Trophoblast cell (in vitro differentiated cells and primary cell): Measurements from ENCODE around the gene PLCH2.
"Not testable (repeated sequence)": the region's sequence is repeated elsewhere in the genome, so short reads cannot be mapped to it uniquely, and the experiment has no call there.

ENCODE experiments used
- DNase-seq, 2 donors: peaks; one replicate each; pipeline ENCODE4 v3.0.0-alpha.2; 2016
- H2AFZ ChIP-seq: 2 replicates; pipeline ENCODE4 v1.6.1; 2013; ENCODE audit warnings: low read length, moderate library complexity, mild to moderate bottlenecking; ENCODE audit not compliant: insufficient read depth, poor library complexity
- H2AK5ac ChIP-seq: 2 replicates; pipeline ENCODE4 v1.6.1; 2013; ENCODE audit warnings: mild to moderate bottlenecking, low read length
- H2BK120ac ChIP-seq: 2 replicates; pipeline ENCODE4 v1.6.1; 2013; ENCODE audit warnings: low read length, mild to moderate bottlenecking, moderate library complexity; ENCODE audit not compliant: insufficient read depth, poor library complexity
- H2BK12ac ChIP-seq: 2 replicates; pipeline ENCODE4 v1.6.1; 2013; ENCODE audit warnings: mild to moderate bottlenecking, low read length, moderate library complexity
- H2BK5ac ChIP-seq: 2 replicates; pipeline ENCODE4 v1.6.1; 2013; ENCODE audit warnings: low read length, low read depth, moderate library complexity, mild to moderate bottlenecking; ENCODE audit not compliant: poor library complexity
- H3K14ac ChIP-seq: 2 replicates; pipeline ENCODE4 v1.6.1; 2013; ENCODE audit warnings: mild to moderate bottlenecking, low read length
- H3K18ac ChIP-seq: 2 replicates; pipeline ENCODE4 v1.6.1; 2013; ENCODE audit warnings: mild to moderate bottlenecking, low read length
- H3K23ac ChIP-seq: 2 replicates; pipeline ENCODE4 v1.6.1; 2013; ENCODE audit warnings: low read length
- H3K27ac ChIP-seq: 2 replicates; pipeline ENCODE4 v1.5.1; 2013; ENCODE audit warnings: low read depth, mild to moderate bottlenecking, inconsistent platforms, low read length, moderate library complexity
- H3K27me3 ChIP-seq: 2 replicates; pipeline ENCODE4 v1.6.1; 2013; ENCODE audit warnings: inconsistent platforms, mild to moderate bottlenecking, low read length, moderate library complexity; ENCODE audit not compliant: insufficient read depth
- H3K36me3 ChIP-seq, 2 experiments: 1 replicate in 1 of 2; 2 replicates in 1 of 2; pipeline ENCODE4 v1.6.1; 2013; ENCODE audit warnings: low read length in 2 of 2, mild to moderate bottlenecking in 2 of 2, moderate library complexity in 1 of 2; ENCODE audit not compliant: insufficient read depth in 2 of 2, control insufficient read depth in 1 of 2
- H3K4ac ChIP-seq: 2 replicates; pipeline ENCODE4 v1.6.1; 2013; ENCODE audit warnings: low read depth, mild to moderate bottlenecking, low read length, moderate library complexity
- H3K4me1 ChIP-seq, 2 experiments: 1 replicate in 1 of 2; 2 replicates in 1 of 2; pipeline ENCODE4 v1.6.1; 2013; ENCODE audit warnings: low read length in 2 of 2, mild to moderate bottlenecking in 2 of 2, moderate library complexity in 1 of 2; ENCODE audit not compliant: insufficient read depth in 2 of 2, control insufficient read depth in 1 of 2
- H3K4me2 ChIP-seq: 2 replicates; pipeline ENCODE4 v1.6.1; 2013; ENCODE audit warnings: inconsistent platforms, mild to moderate bottlenecking, low read length, moderate library complexity
- H3K4me3 ChIP-seq: 2 replicates; pipeline ENCODE4 v1.5.1; 2013; ENCODE audit warnings: mild to moderate bottlenecking, low read depth, low read length, inconsistent platforms
- H3K79me1 ChIP-seq: one replicate; pipeline ENCODE4 v1.6.1; 2013; ENCODE audit warnings: low read length
- H3K79me2 ChIP-seq: 2 replicates; pipeline ENCODE4 v1.6.1; 2013; ENCODE audit warnings: low read length, mild to moderate bottlenecking; ENCODE audit not compliant: control insufficient read depth, insufficient read depth, poor library complexity
- H3K9ac ChIP-seq: 2 replicates; pipeline ENCODE4 v1.6.1; 2013; ENCODE audit warnings: mild to moderate bottlenecking, low read length
- H3K9me3 ChIP-seq: 2 replicates; pipeline ENCODE4 v1.6.1; 2013; ENCODE audit warnings: low read depth, mild to moderate bottlenecking, control low read depth, inconsistent platforms, low read length; ENCODE audit not compliant: insufficient read depth
- H4K12ac ChIP-seq: 2 replicates; pipeline ENCODE4 v1.6.1; 2013; ENCODE audit warnings: low read depth, mild to moderate bottlenecking, low read length, moderate library complexity
- H4K8ac ChIP-seq: 2 replicates; pipeline ENCODE4 v1.6.1; 2013; ENCODE audit warnings: low read depth, mild to moderate bottlenecking, low read length, moderate library complexity
- H4K91ac ChIP-seq: one replicate; pipeline ENCODE4 v1.6.1; 2013; ENCODE audit warnings: low read depth, mild to moderate bottlenecking, low read length, moderate library complexity
- WGBS: extraction: QIAGEN DNeasy Blood & Tissue Kit; methylation state at CpG from one replicate; pipeline ENCODE4 v1.1.7; 2013; ENCODE audit warnings: missing lambda C conversion rate; ENCODE audit not compliant: insufficient read length, insufficient coverage; ENCODE audit errors: extremely low coverage; 5-methylcytosine and 5-hydroxymethylcytosine counted together

PLCH2 gene

DNA sequence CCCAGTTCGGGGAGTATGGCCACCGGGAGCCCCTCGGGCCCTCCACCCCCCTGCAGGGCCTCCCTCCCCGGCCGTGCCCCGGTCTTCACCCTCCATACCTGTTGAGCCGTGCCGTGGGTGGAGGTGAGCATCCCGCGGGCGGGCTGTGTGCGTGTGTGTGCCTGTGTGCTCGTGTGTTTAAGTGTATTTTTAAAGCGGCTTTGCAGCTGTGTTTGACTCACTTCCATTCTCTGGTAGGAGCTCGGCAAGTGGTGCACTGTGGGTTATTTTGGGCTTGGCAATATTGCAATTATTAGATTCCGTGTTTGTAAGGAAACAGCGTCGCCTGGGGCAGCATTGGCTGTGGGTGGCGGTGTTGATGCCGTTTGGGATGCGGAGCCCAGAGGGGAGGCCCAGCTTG is 20.3 kb upstream of the PLCH2 start:
- H2BK5ac ChIP-seq, result no peak overlapping the region
- H4K91ac ChIP-seq, result no peak overlapping the region
- H3K4me3 ChIP-seq, result no peak overlapping the region
- DNase-seq, result no peak
- H2AFZ ChIP-seq, result no peak overlapping the region
- no peak overlapping the region for H2BK120ac ChIP-seq
- H4K12ac ChIP-seq, result no peak overlapping the region
- H3K18ac ChIP-seq, result no peak overlapping the region
- no peaks in the 10 kb centered on the region for H3K79me1 ChIP-seq
- H3K4me2 ChIP-seq, result no peak overlapping the region
- H3K36me3 ChIP-seq, result no peaks in the 10 kb centered on the region
- no peak overlapping the region for H3K14ac ChIP-seq
- no peak overlapping the region for H3K27ac ChIP-seq
- H4K8ac ChIP-seq, result no peak overlapping the region
- H2AK5ac ChIP-seq, result no peak overlapping the region
- peaks cover 7 to 10% of the 10 kb centered on the region in 2 experiments for H3K4me1 ChIP-seq
- no CpG with 5 or more reads among the region's 21 CpGs for WGBS
- H2BK12ac ChIP-seq, result no peak overlapping the region
- no peak overlapping the region for H3K23ac ChIP-seq
- no peaks in the 10 kb centered on the region for H3K79me2 ChIP-seq
- H3K9ac ChIP-seq, result no peak overlapping the region
- H3K9me3 ChIP-seq, result no peaks in the 10 kb centered on the region
- H3K4ac ChIP-seq, result no peak overlapping the region
- no peaks in the 10 kb centered on the region for H3K27me3 ChIP-seq

DNA sequence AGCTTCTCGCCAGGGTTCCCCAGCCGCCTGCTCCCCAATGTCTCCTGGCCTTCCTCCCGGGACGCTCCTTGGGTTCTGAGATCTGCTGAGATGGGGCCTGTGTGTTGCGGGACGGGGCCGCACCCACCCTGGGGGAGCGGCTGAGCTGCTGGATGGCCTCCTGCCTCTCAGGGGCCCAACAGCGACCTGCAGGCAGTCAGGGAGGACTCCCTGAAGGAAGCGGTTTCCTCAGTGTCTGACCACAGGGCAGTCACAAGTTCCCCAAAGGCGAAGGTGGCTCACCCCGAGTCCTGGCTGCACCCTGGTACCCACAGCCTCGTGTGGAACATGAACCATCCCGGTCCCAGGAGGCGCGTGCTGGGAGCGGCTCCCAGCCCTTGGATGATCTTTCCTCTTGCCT is 18.6 kb upstream of the PLCH2 start:
- Histone ChIP-seq H4K91ac (no peak overlapping the region), H3K4me3 (no peak overlapping the region), H4K12ac (no peak overlapping the region), H3K27ac (no peak overlapping the region), H2BK12ac (no peak overlapping the region), H3K79me1 (no peaks in the 10 kb centered on the region), H3K23ac (no peak overlapping the region), H3K27me3 (no peaks in the 10 kb centered on the region), H2AK5ac (no peak overlapping the region), H3K36me3 (no peaks in the 10 kb centered on the region), H3K4me2 (no peak overlapping the region), H3K79me2 (no peaks in the 10 kb centered on the region), H2AFZ (no peak overlapping the region), H3K4me1 (peaks cover under 1 to 4% of the 10 kb centered on the region in 2 experiments), H3K14ac (no peak overlapping the region), H3K18ac (no peak overlapping the region), H2BK120ac (no peak overlapping the region), H3K9ac (no peak overlapping the region), H4K8ac (no peak overlapping the region), H3K4ac (no peak overlapping the region), H3K9me3 (no peaks in the 10 kb centered on the region), H2BK5ac (no peak overlapping the region)
- no CpG with 5 or more reads among the region's 17 CpGs for WGBS
- DNase-seq, result no peak

DNA sequence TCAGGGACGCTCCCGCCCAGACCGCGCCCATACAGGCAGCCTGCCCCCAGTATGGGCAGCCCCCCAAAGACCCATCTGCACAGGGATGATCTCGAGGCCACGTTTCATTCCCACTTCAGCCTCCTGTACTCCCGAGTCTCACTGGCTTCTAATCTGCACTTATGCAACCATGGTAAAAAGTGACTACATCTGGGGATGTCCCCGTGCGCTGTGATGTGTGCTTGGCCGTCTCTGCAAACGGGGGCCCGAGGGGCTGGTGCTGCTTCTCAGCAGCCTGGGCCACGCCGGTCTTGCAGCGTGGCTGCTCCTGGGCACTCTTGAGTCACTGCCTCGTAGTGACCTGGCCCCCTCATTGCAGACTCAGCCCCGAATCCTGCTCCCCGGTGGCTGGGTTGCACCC is 17.4 kb upstream of the PLCH2 start:
- Histone ChIP-seq H3K27ac (no peak overlapping the region), H3K23ac (no peak overlapping the region), H2BK12ac (no peak overlapping the region), H3K79me1 (no peaks in the 10 kb centered on the region), H2BK5ac (no peak overlapping the region), H3K9ac (no peak overlapping the region), H3K4me1 (no peaks in the 10 kb centered on the region), H3K27me3 (no peaks in the 10 kb centered on the region), H3K18ac (no peak overlapping the region), H3K9me3 (no peaks in the 10 kb centered on the region), H3K4ac (no peak overlapping the region), H3K79me2 (no peaks in the 10 kb centered on the region), H3K4me3 (no peak overlapping the region), H4K12ac (no peak overlapping the region), H4K91ac (no peak overlapping the region), H3K4me2 (no peak overlapping the region), H3K14ac (no peak overlapping the region), H3K36me3 (no peaks in the 10 kb centered on the region), H4K8ac (no peak overlapping the region), H2AFZ (no peak overlapping the region), H2AK5ac (no peak overlapping the region), H2BK120ac (no peak overlapping the region)
- WGBS, result no CpG with 5 or more reads among the region's 18 CpGs
- no peak for DNase-seq

DNA sequence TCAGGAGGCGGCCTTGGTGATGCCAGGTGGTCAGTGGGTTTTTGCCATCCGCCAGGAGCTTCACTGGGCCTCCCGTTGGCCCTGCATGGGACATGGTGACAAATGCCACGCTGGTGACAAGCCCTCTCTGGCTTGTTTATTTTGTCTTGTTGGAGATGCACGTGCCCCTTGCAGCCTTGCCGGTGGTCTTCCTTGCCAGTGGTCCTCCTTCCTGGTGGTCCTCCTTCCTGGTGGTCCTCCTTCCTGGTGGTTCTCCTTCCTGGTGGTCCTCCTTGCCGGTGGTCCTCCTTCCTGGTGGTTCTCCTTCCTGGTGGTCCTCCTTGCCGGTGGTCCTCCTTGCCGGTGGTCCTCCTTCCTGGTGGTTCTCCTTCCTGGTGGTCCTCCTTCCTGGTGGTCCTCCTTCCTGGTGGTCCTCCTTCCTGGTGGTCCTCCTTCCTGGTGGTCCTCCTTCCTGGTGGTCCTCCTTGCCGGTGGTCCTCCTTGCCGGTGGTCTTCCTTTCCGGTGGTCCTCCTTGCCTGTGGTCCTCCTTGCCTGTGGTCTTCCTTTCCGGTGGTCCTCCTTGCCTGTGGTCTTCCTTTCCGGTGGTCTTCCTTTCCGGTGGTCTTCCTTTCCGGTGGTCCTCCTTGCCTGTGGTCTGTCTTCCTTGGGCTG is 16.9 kb upstream of the PLCH2 start:
- H3K4ac ChIP-seq, H3K4me3 ChIP-seq, H2BK5ac ChIP-seq, H2AFZ ChIP-seq, H4K91ac ChIP-seq, H3K4me1 ChIP-seq, H3K27ac ChIP-seq, H3K79me1 ChIP-seq, H4K8ac ChIP-seq, H3K23ac ChIP-seq, H3K18ac ChIP-seq, H3K9me3 ChIP-seq, H2AK5ac ChIP-seq, H4K12ac ChIP-seq, H3K9ac ChIP-seq, H3K27me3 ChIP-seq, H3K36me3 ChIP-seq, H2BK120ac ChIP-seq, H3K79me2 ChIP-seq, H2BK12ac ChIP-seq, H3K14ac ChIP-seq, H3K4me2 ChIP-seq, DNase-seq: not testable (repeated sequence)
- no CpG with 5 or more reads among the region's 16 CpGs for WGBS
